GM10266 (cell line): ENCODE results near the gene EFNA5.

ENCODE experiments used
- DNase-seq: peaks from one replicate; pipeline ENCODE4 v3.0.0; 2012; ENCODE audit errors: extremely low spot score
- CTCF ChIP-seq: IDR thresholded peaks from 2 replicates; pipeline ENCODE4 v1.5.1; 2012; ENCODE audit warnings: mild to moderate bottlenecking, low read depth; ENCODE audit not compliant: control insufficient read depth, insufficient read depth; ENCODE audit errors: missing control alignments

EFNA5 gene

DNA sequence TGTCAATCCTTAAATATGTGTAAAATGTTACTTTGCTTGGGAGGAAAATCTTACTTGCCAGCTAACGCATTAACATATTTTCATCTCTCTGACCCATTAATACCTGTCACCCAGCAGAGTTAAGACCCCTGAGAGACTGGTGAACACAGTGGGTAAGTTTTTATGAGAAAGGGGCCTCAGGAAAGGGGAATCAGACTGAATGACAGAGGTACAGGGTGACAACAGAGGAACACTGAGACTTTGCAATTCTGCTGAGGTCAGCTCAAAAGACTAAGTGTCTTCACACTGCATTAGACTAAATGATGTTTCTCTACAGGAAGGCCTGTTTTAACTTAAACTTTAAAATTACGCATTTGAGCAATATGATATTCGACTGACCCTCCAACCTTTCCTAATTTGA, 223.8 kb downstream of the EFNA5 start:
- TF ChIP-seq CTCF: no peak
- DNase-seq: no peak

DNA sequence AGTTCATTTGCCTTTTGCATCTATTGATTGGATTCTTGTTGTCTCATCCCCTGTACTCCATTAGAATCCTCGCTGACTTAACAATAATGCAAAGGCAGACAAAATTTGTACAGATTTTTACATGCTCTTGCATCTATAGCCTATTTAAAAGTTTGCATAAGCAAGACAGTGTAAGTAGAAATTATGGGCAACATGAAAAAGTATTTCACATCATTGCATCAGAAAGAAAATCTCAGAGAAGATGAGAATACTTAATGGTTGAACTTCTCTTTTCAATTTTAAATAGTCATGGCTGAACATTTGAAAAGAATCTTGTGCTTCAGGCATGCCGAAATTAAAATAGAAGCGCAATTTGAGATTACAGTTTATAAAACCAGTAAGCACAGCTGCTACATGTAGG, 226.4 kb downstream of the EFNA5 start:
- DNase-seq: no peak
- no peak for TF ChIP-seq CTCF

DNA sequence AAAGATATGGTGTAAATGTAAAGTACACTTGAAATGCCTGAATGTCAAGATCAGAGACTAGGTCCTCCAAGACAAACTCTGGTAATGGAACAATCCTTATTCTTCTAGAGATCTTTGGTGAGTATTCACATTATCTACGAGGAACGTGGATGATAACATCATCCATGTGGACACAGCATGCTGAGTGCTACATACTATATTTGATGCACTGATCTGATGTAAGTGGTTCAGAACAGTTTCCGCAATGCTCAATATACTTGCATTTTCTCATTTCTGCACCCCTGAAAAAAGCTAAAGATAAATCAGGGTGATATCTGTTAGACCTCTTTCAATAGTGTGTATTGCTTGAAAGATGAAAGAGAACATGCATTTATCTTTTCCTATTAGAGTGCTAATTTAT, 226.8 kb downstream of the EFNA5 start:
- DNase-seq: no peak
- no peak for TF ChIP-seq CTCF

- no peak for DNase-seq
- no peak for TF ChIP-seq CTCF
Observed at GRCh38 chr5:107442452-107442851, 228.3 kb downstream of the EFNA5 start.

DNA sequence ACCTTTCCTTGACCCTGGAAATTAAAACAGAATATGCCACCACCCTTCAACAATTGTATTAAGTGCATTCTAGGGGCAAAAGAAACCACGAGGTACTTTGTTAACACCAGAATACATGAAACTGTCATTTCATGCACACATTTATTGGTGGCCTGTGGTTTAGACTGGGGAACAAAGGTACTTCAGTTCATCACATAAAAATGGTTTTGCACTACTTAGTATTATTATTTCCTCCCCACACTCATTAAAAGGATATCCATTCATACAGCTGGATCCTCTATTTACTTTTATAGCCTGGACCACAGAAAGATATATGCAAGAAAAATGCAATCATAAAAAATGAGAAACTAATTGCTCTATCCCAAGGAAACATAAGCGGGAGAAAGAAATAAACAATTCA, 230.9 kb downstream of the EFNA5 start:
- TF ChIP-seq CTCF: no peak
- DNase-seq: no peak

DNA sequence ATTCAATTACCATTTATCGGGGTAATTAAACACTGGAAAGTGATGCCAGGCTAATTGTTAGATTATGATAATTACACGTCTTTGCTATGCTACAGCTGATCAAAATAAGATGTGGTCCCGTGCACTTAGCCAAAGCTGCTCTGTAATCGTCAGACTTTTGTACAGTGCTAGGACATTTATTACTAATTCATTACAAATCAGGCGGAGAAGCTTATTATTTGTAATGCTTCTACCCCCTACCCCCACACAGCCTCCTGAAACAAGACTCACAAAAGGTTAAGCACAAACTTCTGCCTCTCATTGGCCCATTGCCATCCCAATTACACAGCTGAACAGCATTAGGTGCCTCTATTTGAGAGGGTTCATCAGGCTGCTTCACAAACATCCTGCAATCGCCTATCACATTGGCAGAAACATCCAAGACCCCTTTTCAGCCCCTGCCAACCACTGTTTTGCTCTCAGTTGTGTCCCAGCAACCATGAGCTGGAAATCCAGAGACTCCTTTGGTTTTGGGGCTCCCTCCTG, 232.7 kb downstream of the EFNA5 start:
- no peak for TF ChIP-seq CTCF
- no peak for DNase-seq

GRCh38 chr5:107437154-107437553, 233.6 kb downstream of the EFNA5 start:
- no peak for TF ChIP-seq CTCF
- DNase-seq: no peak

DNA sequence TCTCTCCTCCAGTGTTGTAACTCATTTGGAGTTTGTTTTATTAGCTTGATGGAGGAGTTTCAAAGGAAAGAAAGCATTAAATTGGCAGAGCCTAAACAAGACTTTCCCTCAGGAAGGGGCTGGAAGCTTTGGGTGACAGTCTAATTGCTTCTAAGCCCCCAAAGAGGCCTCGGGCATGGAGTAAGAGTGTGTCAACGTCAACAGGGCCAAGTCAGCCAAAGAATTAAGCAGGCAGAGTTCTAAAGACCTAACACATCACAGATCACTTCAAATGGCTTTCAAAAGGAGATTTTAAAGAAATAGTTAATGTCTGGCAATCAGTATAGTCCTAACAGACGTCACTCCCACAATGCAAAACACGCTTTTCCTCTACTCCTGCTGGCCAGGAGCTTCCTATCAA, 234.5 kb downstream of the EFNA5 start:
- DNase-seq: no peak
- no peak for TF ChIP-seq CTCF
